SK-N-SH (cell line): Measurements from ENCODE around the gene MOCS2.

Experiments
- CHD2 ChIP-seq: fragments of 150-350 bp; IDR thresholded peaks from 2 replicates; pipeline ENCODE4 v1.6.1; 2018; ENCODE audit warnings: low read length; ENCODE audit not compliant: partially characterized antibody
- EP300 ChIP-seq, 2 experiments: IDR thresholded peaks; 2 replicates each; pipeline versions ENCODE4 v1.4.0 to v1.6.1; 2012; ENCODE audit warnings: borderline replicate concordance in 1 of 2, low read depth in 1 of 2, low read length in 1 of 2
- FOXM1 ChIP-seq: IDR thresholded peaks from 2 replicates; pipeline ENCODE4 v1.4.0; 2012; ENCODE audit warnings: low read depth, mild to moderate bottlenecking
- NFIC ChIP-seq: IDR thresholded peaks from 2 replicates; pipeline ENCODE4 v1.4.0; 2012; ENCODE audit warnings: borderline replicate concordance
- POLR2AphosphoS5 ChIP-seq: IDR thresholded peaks from 2 replicates; pipeline ENCODE4 v1.6.1; 2012; ENCODE audit warnings: low read depth, low read length
- RAD21 ChIP-seq: IDR thresholded peaks from 2 replicates; pipeline ENCODE4 v1.6.1; 2012; ENCODE audit warnings: mild to moderate bottlenecking, low read length
- RCOR1 ChIP-seq: fragments of 150-350 bp; IDR thresholded peaks from 2 replicates; pipeline ENCODE4 v1.6.1; 2017; ENCODE audit warnings: antibody characterized with exemption, low read length
- RFX5 ChIP-seq: IDR thresholded peaks from 2 replicates; pipeline ENCODE4 v1.6.1; 2012; ENCODE audit warnings: mild to moderate bottlenecking, improper control_type of control experiment, low read length
- SIN3A ChIP-seq: IDR thresholded peaks from 2 replicates; pipeline ENCODE4 v1.6.1; 2012; ENCODE audit warnings: low read depth, mild to moderate bottlenecking, low read length, moderate library complexity, borderline replicate concordance
- TAF1 ChIP-seq: IDR thresholded peaks from 2 replicates; pipeline ENCODE4 v1.6.1; 2012; ENCODE audit warnings: low read depth, mild to moderate bottlenecking, low read length, moderate library complexity, borderline replicate concordance
- TF ChIP-seq, protein P1 (sequence below): IDR thresholded peaks from 2 replicates; pipeline ENCODE4 v1.6.1; 2012; ENCODE audit warnings: mild to moderate bottlenecking, low read depth, low read length, moderate library complexity
- TF ChIP-seq, protein P2 (sequence below): fragments of 200-600 bp; sonication (generic); IDR thresholded peaks from 2 replicates; pipeline ENCODE4 v1.6.1; 2017; ENCODE audit warnings: antibody characterized with exemption, mild to moderate bottlenecking, moderate library complexity
- TF ChIP-seq, protein P3 (sequence below): IDR thresholded peaks from 2 replicates; pipeline ENCODE4 v1.4.0; 2012; ENCODE audit warnings: low read depth, borderline replicate concordance

DNA sequence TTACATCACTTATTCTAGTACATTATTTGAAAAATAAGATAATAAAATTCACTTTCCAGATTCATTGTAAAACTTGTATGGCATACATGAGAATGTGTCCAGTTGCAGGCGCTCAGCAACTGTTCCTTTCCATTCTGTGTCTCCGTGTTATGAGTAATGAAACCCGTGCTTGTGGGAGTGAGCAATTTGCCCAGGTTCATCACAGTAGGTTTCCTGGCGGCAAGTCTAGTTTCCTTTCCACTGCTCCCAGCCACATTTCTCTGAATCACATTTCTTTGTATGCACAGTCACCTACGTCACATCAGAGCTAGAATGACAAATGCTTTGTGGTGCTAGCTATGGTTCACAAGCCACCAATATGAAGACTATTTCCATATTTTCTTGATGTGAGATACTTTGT is 39.9 kb downstream of the MOCS2 start:
- TF ChIP-seq, protein P1, sequence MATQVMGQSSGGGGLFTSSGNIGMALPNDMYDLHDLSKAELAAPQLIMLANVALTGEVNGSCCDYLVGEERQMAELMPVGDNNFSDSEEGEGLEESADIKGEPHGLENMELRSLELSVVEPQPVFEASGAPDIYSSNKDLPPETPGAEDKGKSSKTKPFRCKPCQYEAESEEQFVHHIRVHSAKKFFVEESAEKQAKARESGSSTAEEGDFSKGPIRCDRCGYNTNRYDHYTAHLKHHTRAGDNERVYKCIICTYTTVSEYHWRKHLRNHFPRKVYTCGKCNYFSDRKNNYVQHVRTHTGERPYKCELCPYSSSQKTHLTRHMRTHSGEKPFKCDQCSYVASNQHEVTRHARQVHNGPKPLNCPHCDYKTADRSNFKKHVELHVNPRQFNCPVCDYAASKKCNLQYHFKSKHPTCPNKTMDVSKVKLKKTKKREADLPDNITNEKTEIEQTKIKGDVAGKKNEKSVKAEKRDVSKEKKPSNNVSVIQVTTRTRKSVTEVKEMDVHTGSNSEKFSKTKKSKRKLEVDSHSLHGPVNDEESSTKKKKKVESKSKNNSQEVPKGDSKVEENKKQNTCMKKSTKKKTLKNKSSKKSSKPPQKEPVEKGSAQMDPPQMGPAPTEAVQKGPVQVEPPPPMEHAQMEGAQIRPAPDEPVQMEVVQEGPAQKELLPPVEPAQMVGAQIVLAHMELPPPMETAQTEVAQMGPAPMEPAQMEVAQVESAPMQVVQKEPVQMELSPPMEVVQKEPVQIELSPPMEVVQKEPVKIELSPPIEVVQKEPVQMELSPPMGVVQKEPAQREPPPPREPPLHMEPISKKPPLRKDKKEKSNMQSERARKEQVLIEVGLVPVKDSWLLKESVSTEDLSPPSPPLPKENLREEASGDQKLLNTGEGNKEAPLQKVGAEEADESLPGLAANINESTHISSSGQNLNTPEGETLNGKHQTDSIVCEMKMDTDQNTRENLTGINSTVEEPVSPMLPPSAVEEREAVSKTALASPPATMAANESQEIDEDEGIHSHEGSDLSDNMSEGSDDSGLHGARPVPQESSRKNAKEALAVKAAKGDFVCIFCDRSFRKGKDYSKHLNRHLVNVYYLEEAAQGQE, result no peak
- TF ChIP-seq, protein P2, sequence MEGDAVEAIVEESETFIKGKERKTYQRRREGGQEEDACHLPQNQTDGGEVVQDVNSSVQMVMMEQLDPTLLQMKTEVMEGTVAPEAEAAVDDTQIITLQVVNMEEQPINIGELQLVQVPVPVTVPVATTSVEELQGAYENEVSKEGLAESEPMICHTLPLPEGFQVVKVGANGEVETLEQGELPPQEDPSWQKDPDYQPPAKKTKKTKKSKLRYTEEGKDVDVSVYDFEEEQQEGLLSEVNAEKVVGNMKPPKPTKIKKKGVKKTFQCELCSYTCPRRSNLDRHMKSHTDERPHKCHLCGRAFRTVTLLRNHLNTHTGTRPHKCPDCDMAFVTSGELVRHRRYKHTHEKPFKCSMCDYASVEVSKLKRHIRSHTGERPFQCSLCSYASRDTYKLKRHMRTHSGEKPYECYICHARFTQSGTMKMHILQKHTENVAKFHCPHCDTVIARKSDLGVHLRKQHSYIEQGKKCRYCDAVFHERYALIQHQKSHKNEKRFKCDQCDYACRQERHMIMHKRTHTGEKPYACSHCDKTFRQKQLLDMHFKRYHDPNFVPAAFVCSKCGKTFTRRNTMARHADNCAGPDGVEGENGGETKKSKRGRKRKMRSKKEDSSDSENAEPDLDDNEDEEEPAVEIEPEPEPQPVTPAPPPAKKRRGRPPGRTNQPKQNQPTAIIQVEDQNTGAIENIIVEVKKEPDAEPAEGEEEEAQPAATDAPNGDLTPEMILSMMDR, result no peak
- TF ChIP-seq TAF1 (no peak), POLR2AphosphoS5 (no peak), SIN3A (no peak), RCOR1 (no peak), RFX5 (no peak), FOXM1 (no peak), NFIC (no peak), CHD2 (no peak), RAD21 (no peak), EP300 (IDR thresholded peaks at IDR 0.05; ENCODE audit: borderline replicate concordance in 1 of 2, low read depth in 1 of 2, low read length in 1 of 2) (no peak)
- TF ChIP-seq, protein P3, sequence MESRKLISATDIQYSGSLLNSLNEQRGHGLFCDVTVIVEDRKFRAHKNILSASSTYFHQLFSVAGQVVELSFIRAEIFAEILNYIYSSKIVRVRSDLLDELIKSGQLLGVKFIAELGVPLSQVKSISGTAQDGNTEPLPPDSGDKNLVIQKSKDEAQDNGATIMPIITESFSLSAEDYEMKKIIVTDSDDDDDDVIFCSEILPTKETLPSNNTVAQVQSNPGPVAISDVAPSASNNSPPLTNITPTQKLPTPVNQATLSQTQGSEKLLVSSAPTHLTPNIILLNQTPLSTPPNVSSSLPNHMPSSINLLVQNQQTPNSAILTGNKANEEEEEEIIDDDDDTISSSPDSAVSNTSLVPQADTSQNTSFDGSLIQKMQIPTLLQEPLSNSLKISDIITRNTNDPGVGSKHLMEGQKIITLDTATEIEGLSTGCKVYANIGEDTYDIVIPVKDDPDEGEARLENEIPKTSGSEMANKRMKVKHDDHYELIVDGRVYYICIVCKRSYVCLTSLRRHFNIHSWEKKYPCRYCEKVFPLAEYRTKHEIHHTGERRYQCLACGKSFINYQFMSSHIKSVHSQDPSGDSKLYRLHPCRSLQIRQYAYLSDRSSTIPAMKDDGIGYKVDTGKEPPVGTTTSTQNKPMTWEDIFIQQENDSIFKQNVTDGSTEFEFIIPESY, result no peak
